ENCODE measurements around the gene M1AP.
A peak's percentile ranks its signal among the peaks of the same experiment; 100 is the strongest.
"Not testable (repeated sequence)": the region's sequence is repeated elsewhere in the genome, so short reads cannot be mapped to it uniquely, and the experiment has no call there.

M1AP gene

GRCh38 chr2:74562126-74562775, 85.9 kb downstream of the M1AP start:
- DNase-seq: no peak

DNA sequence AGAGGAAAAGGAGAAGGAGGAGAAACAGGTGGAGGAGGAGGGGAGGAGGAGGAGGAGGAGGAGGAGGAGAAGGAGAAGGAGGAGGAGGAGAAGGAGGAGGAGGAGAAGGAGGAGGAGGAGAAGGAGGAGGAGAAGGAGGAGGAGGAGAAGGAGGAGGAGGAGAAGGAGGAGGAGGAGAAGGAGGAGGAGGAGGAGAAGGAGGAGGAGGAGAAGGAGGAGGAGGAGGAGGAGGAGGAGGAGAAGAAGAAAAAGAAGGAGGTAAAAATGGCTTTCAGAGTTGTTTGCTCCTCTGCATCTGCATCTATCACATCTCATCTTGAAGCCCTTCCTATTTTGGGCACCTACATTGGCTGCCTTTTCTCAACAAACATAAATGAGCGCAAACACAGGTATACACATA, 87.1 kb downstream of the M1AP start:
- DNase-seq: not testable (repeated sequence)

DNA sequence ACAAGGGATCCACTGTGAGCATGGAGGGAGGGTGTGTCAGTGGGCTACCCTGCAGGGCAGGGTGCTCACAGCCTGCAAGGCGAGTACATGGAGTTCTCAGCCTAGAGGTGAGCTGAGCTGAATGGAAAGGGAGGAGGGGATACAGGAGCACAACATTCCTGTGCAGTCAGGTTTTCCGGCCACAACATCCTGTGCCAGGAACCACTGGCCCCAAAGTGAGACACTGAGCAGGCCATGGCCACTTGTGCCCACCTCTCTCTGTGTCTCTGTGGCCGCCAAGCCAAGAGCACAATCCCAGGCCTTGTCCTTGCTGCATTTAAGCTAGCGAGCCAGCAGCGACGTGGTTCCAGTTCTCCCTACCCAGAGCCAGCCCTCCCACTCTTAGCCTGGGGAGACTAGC, 87.5 kb downstream of the M1AP start:
- DNase-seq: no peak

GRCh38 chr2:74559912-74560311, 88.2 kb downstream of the M1AP start:
- no peak for DNase-seq

DNA sequence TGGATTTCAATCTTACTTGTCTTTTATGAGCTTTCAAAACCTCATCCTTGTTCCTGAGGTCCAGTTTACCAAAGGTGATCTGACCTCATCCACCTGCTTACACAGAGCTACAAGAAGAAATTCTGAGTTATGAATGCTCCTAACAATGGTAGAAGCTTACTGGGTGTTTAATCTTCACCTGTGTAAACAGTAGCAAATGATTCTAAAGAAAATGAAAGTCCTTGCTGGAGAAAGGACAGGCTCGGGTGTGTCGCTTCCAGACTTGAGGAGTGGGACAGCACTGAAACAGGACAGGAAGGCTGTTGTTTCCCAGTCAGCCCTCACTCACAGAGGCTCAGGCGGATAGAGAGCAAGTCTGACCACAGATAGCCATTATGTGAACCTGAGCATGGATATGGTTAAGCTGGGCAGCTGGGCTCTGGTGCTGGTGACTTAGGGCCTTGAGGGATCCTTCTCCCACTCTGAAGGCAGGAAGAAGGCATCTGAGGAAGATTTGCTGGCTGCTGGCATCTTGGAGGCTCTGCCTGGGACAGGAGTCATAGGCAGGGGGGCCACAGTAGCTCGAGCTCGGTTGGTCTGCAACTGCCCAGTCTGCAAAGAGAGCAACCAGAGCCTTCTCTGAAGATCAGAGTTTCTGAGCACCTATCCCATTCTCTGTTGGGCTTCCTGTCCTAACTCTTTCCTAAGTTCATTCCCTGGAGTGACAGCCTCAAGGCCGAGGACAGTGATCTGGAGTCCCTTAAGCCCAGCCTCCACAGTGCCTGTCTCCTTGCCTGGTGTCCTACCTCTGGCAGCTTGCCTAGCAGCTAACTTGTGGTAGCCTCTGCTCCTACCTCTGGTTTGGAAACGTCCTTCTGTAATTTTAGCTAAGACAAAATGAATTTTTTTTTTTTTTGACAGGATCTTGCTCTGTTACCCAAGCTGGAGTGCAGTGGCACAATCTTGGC, 89.6 kb downstream of the M1AP start:
- DNase-seq: no peak

DNA sequence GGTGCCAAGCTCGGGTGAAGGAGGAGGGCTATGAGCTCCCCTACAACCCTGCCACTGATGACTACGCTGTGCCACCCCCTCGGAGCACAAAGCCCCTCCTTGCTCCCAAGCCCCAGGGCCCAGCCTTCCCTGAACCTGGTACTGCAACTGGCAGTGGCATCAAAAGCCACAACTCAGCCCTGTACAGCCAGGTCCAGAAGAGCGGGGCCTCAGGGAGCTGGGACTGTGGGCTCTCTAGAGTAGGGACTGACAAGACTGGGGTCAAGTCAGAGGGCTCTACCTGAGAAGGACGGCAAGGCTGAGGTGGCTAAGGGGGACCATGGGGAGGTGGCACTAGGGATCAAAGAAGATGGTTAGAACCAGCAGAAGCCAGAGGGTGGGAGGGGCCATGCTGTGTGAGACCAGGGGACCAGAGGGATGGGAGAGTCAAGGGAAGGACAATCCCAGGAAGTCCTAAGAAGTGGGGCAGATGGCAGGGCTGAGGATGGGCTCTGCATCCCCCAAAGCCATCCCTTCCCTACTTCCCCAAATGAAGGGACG, 91.2 kb downstream of the M1AP start:
- no peak for DNase-seq

DNA sequence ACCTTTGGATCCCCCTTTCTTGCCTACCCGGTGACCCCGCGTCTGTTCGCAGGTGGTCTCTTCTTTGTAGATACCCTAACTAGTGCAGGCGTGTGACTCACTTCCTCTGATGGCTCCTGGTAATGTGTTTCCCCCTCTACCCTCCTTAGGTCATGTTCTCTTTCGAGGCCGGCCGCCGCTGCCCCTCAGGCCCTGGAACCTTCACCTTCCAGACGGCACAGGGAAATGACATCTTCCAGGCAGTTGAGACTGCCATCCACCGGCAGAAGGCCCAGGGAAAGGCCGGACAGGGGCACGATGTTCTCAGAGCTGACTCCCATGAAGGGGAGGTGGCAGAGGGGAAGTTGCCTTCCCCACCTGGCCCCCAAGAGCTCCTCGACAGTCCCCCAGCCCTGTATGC, 92.0 kb downstream of the M1AP start:
- DNase-seq: no peak

GRCh38 chr2:74555610-74556103, 92.5 kb downstream of the M1AP start:
- peak; percentile 43 for DNase-seq

GRCh38 chr2:74554820-74555531, 93.2 kb downstream of the M1AP start:
- peak; percentile 23 for DNase-seq

DNA sequence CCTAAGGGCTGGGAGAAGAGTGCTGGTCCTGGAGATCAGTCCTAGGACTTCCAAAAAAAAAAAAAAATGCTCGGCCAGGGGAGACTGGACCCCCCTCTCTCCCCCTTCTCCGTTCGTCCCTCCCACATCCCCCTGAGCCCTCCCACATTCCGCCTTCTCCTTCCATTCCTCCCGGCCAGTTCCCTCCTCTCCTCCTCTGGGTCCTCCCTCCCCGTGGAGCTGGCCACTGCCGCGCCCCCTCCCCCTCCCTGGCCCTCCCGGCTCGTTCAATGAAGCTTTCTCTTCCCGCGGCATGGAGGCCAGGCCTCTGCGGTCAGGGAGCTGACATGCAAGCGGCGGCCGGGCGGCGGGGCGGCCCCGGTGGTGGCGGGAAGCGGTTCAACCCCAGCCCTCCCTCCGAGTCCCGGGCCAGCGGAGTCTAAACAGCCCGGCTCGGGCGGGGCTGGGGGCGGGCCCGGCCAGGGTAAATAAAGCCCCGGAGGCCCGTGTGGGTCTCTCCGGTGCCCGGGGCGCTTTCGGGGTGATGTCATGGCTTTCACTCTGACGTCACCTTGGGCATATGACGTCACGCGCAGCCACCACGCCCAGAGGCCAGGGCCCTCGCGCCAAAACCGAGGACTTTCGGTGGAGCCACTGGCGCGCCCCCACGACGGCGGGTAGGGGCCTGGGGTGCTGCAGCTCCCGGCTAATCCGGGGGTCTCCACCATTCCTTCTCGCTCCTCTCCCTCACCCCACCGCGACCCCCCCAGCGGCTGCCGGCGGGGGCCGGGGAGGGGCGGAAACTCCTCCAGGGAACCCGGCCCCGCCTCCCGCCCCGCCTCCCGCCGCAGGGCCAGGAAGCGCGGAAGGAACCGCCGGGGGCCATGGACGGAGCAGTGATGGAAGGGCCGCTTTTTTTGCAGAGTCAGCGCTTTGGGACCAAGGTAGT, 94.0 kb downstream of the M1AP start, which contains the start of the genes DOK1 and LOXL3:
TSS of gene DOK1 (plus strand) at position 829 of the 928 bp plus-strand sequence. CDS start at position 864, 35 bp downstream.
TSS of gene LOXL3 (minus strand) at position 51 of the 928 bp plus-strand sequence. CDS start 1,308 bp downstream, outside the sequence.
- peak; percentile 66 for DNase-seq

- DNase-seq: no peak
These were observed 95.0 kb downstream of the M1AP start for GRCh38 chr2:74552914-74553811.

DNA sequence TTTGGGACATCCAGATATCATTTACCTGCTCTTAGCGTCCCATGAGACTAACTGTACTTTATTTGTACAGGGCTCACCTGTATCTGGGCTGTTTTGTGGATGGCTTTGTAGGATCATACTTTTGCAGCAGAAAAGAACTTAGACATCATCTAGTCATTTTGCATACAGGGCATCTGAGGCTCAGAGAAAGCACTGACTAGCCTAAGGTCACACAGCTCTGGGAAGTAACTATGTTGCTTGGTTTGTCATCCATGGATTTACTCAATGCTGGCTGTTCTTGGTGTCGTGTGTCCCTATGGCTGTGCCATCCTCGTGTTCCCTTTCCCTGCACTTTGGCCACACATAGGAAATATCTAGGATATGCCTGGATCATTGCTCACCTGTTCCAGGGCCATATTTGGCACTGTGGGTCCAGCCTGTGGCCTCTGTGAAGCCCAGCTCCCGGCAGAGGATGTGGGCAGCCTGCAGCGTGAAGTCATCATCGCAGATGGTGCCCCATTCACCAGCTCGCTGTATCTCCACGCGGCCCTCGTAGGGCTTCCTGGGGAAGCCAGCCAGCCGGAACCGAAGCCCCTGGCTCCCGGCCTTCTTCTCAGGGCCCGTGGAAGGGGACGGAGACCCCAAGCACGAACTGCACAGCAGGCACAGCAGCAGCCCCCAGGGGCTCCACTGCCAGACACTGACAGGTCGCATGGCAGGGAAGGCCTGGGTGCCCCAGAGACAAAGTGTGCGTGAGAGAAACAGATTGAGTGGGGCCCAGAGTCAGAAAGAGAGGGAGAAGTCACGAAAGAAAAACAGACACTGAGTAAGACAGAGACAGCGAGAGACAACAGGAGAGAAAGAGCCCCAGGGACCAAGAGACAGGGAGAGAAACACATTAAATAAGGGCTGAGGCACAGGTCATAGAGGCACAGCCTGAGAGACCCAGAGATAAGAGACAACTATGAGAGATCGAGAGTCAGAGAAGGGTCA, 95.9 kb downstream of the M1AP start:
- DNase-seq: no peak

- no peak for DNase-seq
These were observed 96.6 kb downstream of the M1AP start for GRCh38 chr2:74551530-74551929.

DNA sequence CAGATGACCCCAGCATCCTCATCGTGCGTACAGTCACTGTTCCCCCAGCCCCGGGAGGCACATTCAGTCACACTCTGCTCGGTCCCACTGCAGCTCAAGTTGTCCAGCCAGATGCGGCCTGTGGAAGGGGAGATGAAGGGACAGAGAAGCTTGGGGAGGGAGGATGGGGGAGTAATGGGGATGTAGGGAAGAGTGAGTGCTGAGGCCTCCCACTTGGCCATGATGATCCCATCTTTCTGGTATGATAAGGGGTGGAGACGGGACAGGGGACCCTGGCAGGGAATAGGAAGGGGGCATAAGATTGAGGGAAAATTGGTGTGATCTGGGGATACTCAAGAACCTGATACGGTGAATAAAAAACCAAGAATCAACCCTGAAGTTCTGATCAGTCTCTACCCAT, 97.9 kb downstream of the M1AP start:
- DNase-seq: no peak

- DNase-seq: peak; percentile 24
These were observed 99.0 kb downstream of the M1AP start for GRCh38 chr2:74548900-74549826.

GRCh38 chr2:74548285-74548899, 99.7 kb downstream of the M1AP start:
- DNase-seq: no peak

- no peak for DNase-seq
These were observed 102.1 kb downstream of the M1AP start for GRCh38 chr2:74546004-74546403.

DNA sequence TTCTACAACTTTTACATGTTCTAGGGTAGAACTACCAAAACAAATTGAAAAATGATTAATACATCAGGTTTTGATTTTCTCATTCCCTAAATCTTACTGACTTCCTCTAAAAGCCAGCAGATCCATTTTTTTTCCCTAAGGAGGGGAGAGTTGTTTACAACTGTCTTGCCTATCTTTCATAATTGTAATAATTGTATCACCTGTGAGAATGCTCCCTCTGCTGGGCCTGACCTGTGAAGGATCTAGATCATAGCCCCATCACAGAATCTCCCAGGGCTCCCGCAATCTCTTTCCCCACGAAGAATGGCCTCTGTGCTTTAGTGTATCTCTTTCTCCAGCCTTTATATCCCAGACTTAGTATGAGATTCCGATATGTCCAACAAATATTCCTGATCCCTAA, 103.5 kb downstream of the M1AP start:
- DNase-seq: no peak
